GM23248 (cell line): Measurements from ENCODE around the gene DENND6B.

Experiments used
- EZH2 ChIP-seq: fragments of 200-600 bp; sonication (generic); IDR thresholded peaks from 2 replicates; pipeline ENCODE4 v1.6.1; 2018; ENCODE audit warnings: antibody characterized with exemption, mild to moderate bottlenecking; ENCODE audit not compliant: insufficient read depth, poor library complexity, severe bottlenecking
- EZH2phosphoT487 ChIP-seq: fragments of 200-600 bp; sonication (generic); IDR thresholded peaks from 2 replicates; pipeline ENCODE4 v1.6.1; 2018; ENCODE audit warnings: antibody characterized with exemption, moderate library complexity, mild to moderate bottlenecking, low read depth; ENCODE audit not compliant: insufficient read depth

GRCh38 chr22:50272044-50272802 lies 54.6 kb downstream of the DENND6B start:
- TF ChIP-seq EZH2phosphoT487 (no peak), EZH2 (no peak)
